NCI-H2196 (cell line): Measurements from ENCODE around the gene RCOR1.
"Not testable (repeated sequence)": the region's sequence is repeated elsewhere in the genome, so short reads cannot be mapped to it uniquely, and the experiment has no call there.

ENCODE experiments used
- DNase-seq: peaks from one replicate; lab custom pipeline; 2025; ENCODE audit not compliant: unreplicated experiment; lab: John Stamatoyannopoulos, UW

Gene RCOR1

DNA sequence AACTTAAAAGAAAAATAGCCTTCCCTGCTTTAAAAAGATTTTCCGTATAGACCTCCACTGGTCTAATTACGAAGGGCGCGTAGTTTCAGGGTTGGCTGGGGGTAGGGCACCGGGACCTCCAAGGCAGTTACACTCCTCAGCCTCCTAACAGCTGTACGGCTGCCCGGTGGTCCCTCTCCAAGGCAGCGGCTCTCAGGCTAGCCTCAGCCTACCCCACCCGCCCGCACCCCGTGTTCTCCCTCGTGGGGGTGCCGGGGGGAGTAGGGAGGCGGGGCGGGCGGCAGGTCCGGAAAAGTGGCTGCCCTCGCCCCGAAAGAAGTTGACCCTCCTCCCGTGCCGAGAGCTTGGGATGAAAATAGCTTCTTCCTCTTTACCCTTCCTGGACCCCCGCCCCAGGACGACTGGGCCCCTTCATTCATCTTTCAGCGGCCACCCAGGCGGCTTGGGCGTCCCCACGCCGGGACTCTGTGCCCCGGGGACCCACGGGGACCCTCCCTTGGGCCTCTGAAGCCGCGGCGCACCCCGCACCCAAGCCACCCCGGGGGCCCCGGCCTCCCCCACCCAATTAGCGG lies 991 bp upstream of the RCOR1 start:
- no peak for DNase-seq

DNA sequence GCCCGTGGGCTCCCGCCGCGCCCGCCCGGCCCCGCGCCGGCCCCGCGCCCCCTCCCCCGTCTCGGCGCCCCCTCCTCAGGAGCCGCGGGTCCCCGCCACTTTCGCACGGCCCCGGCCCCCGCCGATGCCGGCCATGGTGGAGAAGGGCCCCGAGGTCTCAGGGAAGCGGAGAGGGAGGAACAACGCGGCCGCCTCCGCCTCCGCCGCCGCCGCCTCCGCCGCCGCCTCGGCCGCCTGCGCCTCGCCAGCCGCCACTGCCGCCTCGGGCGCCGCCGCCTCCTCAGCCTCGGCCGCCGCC lies 263 bp downstream of the RCOR1 start:
- no peak for DNase-seq

- DNase-seq, result no peak
These were observed 794 bp downstream of the RCOR1 start for GRCh38 chr14:102593061-102593824.

DNA sequence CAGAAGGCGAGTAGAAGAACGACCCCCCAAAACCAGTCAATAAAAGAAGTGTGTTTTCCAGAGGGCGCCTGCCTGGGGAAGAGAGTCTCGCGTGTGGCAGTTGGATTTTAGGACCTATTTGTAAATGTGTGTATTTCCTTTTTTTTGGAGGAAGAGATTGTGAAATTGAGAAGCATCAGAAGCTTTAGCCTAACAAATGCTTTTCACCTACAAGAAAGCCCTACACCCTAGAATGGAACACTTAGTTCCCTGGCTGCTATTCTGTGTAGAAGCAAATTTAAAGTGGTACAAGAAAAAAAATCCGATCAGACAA lies 1.3 kb downstream of the RCOR1 start:
- no peak for DNase-seq

- peak; percentile 34 for DNase-seq
These were observed 2.2 kb downstream of the RCOR1 start for GRCh38 chr14:102594514-102595175.

GRCh38 chr14:102601378-102601925 lies 9.0 kb downstream of the RCOR1 start:
- no peak for DNase-seq

GRCh38 chr14:102602421-102603292 lies 10.2 kb downstream of the RCOR1 start:
- DNase-seq, result no peak

DNA sequence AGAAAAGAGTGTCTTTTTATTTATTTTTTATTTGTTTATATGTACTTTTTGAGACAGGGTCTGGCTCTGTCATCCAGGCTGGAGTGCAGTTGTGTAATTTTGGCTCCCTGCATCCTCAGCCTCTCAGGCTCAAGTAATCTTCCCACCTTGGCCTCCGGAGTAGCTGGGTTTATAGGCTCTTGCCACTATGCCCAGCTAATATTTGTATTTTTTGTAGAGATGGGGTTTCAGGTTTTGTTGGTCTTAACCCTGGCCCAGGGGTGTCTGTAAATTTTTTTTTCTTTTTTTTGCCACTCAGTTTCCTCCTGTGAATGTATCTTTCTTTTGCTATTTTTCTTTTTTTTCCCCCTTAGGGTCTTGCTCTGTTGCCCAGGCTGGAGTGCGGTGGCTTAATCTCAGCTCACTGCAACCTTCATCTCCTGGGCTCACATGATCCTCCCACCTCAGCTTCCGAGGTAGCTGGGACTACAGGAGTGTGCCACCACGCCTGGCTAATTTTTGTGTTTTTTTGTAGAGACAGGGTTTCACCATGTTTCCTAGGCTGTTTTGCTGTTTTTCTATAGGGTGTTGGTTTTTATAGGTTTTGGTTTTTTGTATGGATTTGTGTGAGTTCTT lies 11.0 kb downstream of the RCOR1 start:
- DNase-seq, result no peak

DNA sequence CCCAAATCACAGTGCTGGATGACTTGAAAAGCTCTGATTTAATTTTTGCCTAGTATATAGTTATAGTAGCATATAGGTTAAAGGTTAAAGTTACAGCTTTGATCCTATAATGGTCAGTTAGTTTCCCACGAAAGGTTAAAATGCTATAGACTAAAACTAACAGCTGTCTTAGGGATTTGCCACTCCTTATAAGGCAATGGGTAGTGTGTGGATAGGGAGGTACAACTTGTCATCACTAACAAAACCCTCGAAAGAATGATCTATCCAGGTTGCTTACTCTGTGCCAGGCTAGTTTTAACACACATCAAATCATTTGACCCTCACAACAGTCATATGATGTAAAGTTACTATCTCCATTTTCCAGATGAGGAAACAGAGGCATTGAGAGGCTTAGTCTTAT lies 11.7 kb downstream of the RCOR1 start:
- no peak for DNase-seq

- no peak for DNase-seq
These were observed 12.6 kb downstream of the RCOR1 start for GRCh38 chr14:102605029-102605428.

- DNase-seq, result no peak
These were observed 13.8 kb downstream of the RCOR1 start for GRCh38 chr14:102606296-102606695.

- no peak for DNase-seq
These were observed 15.6 kb downstream of the RCOR1 start for GRCh38 chr14:102608064-102608446.

GRCh38 chr14:102610968-102611811 lies 18.7 kb downstream of the RCOR1 start:
- no peak for DNase-seq

DNA sequence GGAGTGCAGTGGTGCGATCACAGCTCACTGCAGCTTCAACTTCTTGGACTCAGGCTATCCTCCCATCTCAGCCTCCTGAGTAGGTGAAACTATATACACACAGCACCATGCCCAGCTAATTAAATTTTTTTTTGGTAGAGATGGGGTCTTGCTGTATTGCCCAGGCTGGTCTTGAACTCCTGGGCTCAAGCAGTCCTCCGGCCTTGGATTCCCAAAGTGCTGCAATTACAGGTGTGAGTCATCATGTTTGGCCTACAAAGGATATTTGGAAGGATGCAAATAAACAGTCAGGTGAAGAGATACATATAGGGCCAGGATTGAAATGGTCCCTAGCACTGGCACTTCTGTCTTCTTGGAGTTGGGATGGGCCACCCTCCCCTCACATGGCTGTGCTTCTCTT lies 23.9 kb downstream of the RCOR1 start:
- no peak for DNase-seq

DNA sequence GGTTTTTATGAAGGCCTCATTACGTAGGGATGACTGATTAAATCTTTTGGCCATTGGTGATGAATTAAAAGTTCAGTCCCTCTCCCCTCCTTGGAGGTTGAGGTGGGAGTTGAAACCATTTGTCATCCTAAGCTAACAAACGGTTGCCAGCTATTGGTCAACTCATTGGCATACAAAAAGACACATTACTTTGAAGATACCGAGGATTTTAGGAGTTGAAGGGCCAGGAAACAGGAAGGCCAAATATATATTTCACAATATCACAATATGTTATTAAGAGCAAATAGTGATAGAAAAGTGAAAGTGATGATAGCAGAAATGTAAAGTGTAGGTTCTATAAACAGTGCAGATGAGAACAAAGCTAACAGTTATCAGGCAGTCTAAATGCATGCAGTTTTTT lies 24.4 kb downstream of the RCOR1 start:
- no peak for DNase-seq

GRCh38 chr14:102619012-102619411 lies 26.6 kb downstream of the RCOR1 start:
- not testable (repeated sequence) for DNase-seq

DNA sequence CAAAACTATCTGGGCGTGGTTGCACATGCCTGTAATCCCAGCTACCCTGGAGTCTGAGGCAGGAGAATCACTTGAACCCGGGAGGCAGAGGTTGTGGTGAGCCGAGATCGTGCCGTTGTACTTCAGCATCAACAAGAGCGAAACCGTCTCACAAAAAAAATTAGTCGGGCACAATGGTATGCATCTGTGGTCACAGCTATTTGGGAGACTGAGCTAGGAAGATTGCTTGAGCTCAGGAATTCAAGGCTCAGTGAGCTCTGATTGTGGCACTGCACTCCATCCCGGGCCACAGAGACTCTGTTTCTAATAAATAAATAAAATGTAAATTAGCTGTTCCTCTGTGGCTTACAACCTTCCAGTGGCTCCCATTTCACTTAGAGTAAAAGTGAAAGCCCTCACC lies 28.0 kb downstream of the RCOR1 start:
- no peak for DNase-seq

DNA sequence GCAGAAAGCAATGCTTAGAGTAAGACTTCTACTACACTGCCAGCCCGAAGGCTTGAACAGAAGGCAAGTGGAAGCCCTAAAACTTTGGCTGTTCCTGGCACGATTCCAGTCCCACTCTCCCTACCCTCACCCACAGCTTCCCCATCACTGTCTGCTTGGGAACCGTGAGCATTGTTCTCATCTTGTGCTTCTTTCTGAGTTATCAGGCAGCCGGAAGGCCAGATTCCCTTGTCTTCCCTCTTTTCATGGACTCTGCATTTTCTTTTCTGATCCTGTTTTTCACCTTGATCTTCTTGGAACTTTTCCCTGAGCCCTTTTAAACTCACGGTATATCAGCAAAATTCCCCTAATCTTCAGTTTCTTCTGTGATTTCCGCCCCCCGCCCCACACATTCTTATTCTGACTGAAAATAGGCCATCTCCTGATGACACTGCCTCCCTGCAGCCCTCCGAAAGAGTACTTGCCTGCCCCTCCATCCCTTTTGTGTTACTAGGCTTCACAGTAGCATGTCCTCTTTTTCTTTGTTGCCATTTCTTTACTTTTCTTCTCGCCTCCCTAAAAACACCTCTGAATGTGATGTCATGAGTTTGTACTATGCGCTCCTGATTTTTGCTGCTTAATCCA lies 29.9 kb downstream of the RCOR1 start:
- no peak for DNase-seq

GRCh38 chr14:102624666-102625065 lies 32.2 kb downstream of the RCOR1 start:
- DNase-seq, result no peak
